GM18907 (cell line): ENCODE data around the gene ZNF274.
"Not testable (repeated sequence)": the region's sequence is repeated elsewhere in the genome, so short reads cannot be mapped to it uniquely, and the experiment has no call there.

Experiments
- ATAC-seq: cut with Tn5 transposase; IDR thresholded peaks from one replicate; pipeline ENCODE4 v1.9.1; 2021; ENCODE audit warnings: mild to moderate bottlenecking, moderate library complexity; ENCODE audit not compliant: unreplicated experiment

Gene ZNF274

GRCh38 chr19:58209577-58209976 lies 26.7 kb downstream of the ZNF274 start:
- no peak for ATAC-seq

GRCh38 chr19:58212336-58213074 lies 29.6 kb downstream of the ZNF274 start:
- no peak for ATAC-seq

GRCh38 chr19:58213075-58213369 lies 30.2 kb downstream of the ZNF274 start:
- ATAC-seq: no peak

GRCh38 chr19:58217069-58217481 lies 34.2 kb downstream of the ZNF274 start:
- ATAC-seq: no peak

- ATAC-seq: no peak
Observed at GRCh38 chr19:58217607-58218391, 34.9 kb downstream of the ZNF274 start.

- no peak for ATAC-seq
Observed at GRCh38 chr19:58218899-58219298, 36.0 kb downstream of the ZNF274 start.

GRCh38 chr19:58227964-58228584 lies 45.2 kb downstream of the ZNF274 start:
- no peak for ATAC-seq

GRCh38 chr19:58228585-58229254 lies 45.9 kb downstream of the ZNF274 start, which contains the start of gene ZNF544:
TSS of gene ZNF544 (plus strand) at chr19:58228914. CDS start at chr19:58244024, 15,110 bp downstream.
- peak; percentile 94 for ATAC-seq

- ATAC-seq: no peak
Observed at GRCh38 chr19:58229255-58229639, 46.4 kb downstream of the ZNF274 start.

- no peak for ATAC-seq
Observed at GRCh38 chr19:58237324-58237723, 54.5 kb downstream of the ZNF274 start.

GRCh38 chr19:58243351-58243750 lies 60.5 kb downstream of the ZNF274 start:
- no peak for ATAC-seq

- no peak for ATAC-seq
Observed at GRCh38 chr19:58248886-58249285, 66.0 kb downstream of the ZNF274 start.

GRCh38 chr19:58252102-58252685 lies 69.3 kb downstream of the ZNF274 start:
- ATAC-seq: no peak

GRCh38 chr19:58258259-58258658 lies 75.4 kb downstream of the ZNF274 start:
- ATAC-seq: not testable (repeated sequence)

GRCh38 chr19:58261600-58261967 lies 78.7 kb downstream of the ZNF274 start:
- ATAC-seq: no peak

GRCh38 chr19:58261968-58262921 lies 79.4 kb downstream of the ZNF274 start:
- ATAC-seq: no peak

GRCh38 chr19:58262922-58263296 lies 80.0 kb downstream of the ZNF274 start:
- no peak for ATAC-seq
